DOHH2 (cell line): ENCODE measurements around the gene CLIC4.

Experiments
- H3F3A ChIP-seq: fragments of 200-600 bp; sonication (generic), shearing (Covaris generic); 2 replicates; pipeline ENCODE4 v1.6.0; 2016; ENCODE audit warnings: antibody characterized with exemption, mild to moderate bottlenecking; ENCODE audit not compliant: control insufficient read depth, insufficient read depth
- H3K27ac ChIP-seq: fragments of 200-600 bp; sonication (generic); 2 replicates; pipeline ENCODE4 v1.5.1; 2014; ENCODE audit warnings: low read depth, mild to moderate bottlenecking, low read length, moderate library complexity
- H3K27me3 ChIP-seq: fragments of 200-600 bp; sonication (generic); 2 replicates; pipeline ENCODE4 v1.6.1; 2014; ENCODE audit warnings: mild to moderate bottlenecking, low read length, mixed read lengths; ENCODE audit not compliant: control insufficient read depth
- H3K36me3 ChIP-seq: fragments of 200-600 bp; sonication (generic); 2 replicates; pipeline ENCODE4 v1.6.1; 2014; ENCODE audit warnings: mild to moderate bottlenecking, low read length, moderate library complexity, mixed read lengths; ENCODE audit not compliant: control insufficient read depth
- H3K4me1 ChIP-seq: fragments of 200-600 bp; sonication (generic); 2 replicates; pipeline ENCODE4 v1.6.1; 2014; ENCODE audit warnings: mild to moderate bottlenecking, low read length, mixed read lengths; ENCODE audit not compliant: control insufficient read depth
- H3K4me2 ChIP-seq: fragments of 200-600 bp; sonication (generic); 2 replicates; pipeline ENCODE4 v1.6.0; 2014; ENCODE audit warnings: mild to moderate bottlenecking, low read length, moderate library complexity
- H3K4me3 ChIP-seq: fragments of 200-600 bp; sonication (generic); 2 replicates; pipeline ENCODE4 v1.5.1; 2014; ENCODE audit warnings: mild to moderate bottlenecking, low read length, mixed read lengths
- H3K79me2 ChIP-seq: fragments of 200-600 bp; sonication (generic); 2 replicates; pipeline ENCODE4 v1.6.1; 2014; ENCODE audit warnings: mild to moderate bottlenecking, low read length, mixed read lengths; ENCODE audit not compliant: control insufficient read depth
- H3K9me2 ChIP-seq: fragments of 200-600 bp; sonication (generic); replicated peaks from 2 replicates; pipeline ENCODE4 v1.6.1; 2014; ENCODE audit warnings: mild to moderate bottlenecking, low read length, mixed read lengths; ENCODE audit not compliant: control insufficient read depth
- H3K9me3 ChIP-seq: fragments of 200-600 bp; sonication (generic); 2 replicates; pipeline ENCODE4 v1.6.1; 2014; ENCODE audit warnings: antibody characterized with exemption, low read length, mixed read lengths; ENCODE audit not compliant: control insufficient read depth, insufficient read depth
- H4K20me1 ChIP-seq: fragments of 200-600 bp; sonication (generic); 2 replicates; pipeline ENCODE4 v1.6.0; 2014; ENCODE audit warnings: low read depth, mild to moderate bottlenecking, antibody characterized with exemption, low read length, moderate library complexity; ENCODE audit not compliant: control insufficient read depth, insufficient read depth
- CTCF ChIP-seq: fragments of 200-600 bp; sonication (generic); IDR thresholded peaks from one replicate; pipeline ENCODE4 v1.5.1; 2014; ENCODE audit warnings: antibody characterized with exemption, mild to moderate bottlenecking, low read depth, low read length; ENCODE audit not compliant: poor library complexity, severe bottlenecking
- EZH2phosphoT487 ChIP-seq: fragments of 200-600 bp; sonication (generic); IDR thresholded peaks from 2 replicates; pipeline ENCODE4 v1.6.1; 2017; ENCODE audit warnings: borderline replicate concordance, mild to moderate bottlenecking, antibody characterized with exemption, low read length, moderate library complexity, mixed read lengths

Gene CLIC4

DNA sequence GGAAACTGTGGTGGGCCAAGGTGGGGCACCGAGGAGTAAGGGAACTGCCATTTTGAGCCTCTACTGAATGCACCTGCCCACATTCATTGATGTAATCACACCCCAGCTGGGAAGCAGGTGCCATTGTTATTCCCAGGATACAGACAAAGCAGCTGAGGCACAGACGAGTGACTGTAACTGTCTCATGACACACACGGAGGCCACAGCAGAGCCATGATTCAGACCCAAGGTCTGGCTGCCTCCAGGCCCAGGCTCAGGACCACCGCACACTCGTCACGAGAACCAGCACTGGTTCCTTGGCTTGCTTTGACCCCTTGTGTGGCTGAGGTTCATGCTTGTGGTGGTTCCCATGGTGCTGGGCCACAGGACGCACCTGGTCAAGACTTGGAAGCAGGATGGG, 45.6 kb upstream of the CLIC4 start:
- no peaks in the 10 kb centered on the region for H3K79me2 ChIP-seq
- no peak overlapping the region for H3K27ac ChIP-seq
- no peaks in the 10 kb centered on the region for H3K36me3 ChIP-seq
- TF ChIP-seq CTCF (no peak), EZH2phosphoT487 (no peak)
- no peaks in the 10 kb centered on the region for H3K9me2 ChIP-seq
- H3K4me3 ChIP-seq: no peak overlapping the region
- H3K4me1 ChIP-seq: peaks cover 26% of the 10 kb centered on the region
- H3K9me3 ChIP-seq: peaks cover 4% of the 10 kb centered on the region; the same call in 1 of the 2 replicates
- H3F3A ChIP-seq: no peaks in the 10 kb centered on the region
- H3K27me3 ChIP-seq: no peaks in the 10 kb centered on the region
- H4K20me1 ChIP-seq: no peaks in the 10 kb centered on the region
- H3K4me2 ChIP-seq: no peak overlapping the region

DNA sequence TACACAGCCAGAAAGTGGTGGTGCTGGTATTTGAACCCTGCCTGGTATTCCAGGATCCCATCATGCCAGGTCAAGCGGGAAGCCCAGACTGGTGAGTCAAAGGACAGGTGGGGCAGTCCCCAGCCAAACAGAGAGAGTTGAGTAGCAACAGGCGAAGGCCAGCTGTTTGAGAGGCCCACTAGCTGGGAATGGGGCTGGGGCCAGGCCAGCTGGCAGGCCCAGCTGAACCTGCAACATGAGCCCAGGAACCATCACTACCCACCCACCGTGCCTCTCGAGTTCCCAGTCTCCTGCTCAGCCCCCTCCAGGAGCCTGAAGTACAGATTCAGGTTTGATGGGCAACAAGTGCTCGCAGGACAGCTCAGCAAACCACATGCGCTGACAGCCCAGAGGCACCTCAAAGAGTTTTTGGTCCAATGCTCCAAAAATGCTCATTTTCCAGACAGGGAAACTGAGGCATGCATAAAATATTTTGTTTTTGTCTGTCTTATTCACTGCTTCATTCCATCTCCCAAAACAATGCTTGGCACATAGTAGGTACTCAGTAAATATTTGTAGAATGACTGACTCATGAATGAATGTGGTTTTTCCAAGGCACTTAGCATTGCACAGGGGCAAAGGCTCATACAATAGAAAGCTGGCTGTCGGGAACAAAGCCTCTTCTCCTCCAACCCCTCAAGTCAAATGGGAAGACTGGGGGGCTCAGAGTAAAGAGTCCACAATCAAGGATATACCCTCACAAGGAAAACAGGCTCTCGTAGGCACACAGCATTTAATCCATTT, 42.5 kb upstream of the CLIC4 start:
- no peaks in the 10 kb centered on the region for H3K27me3 ChIP-seq
- no peaks in the 10 kb centered on the region for H3K9me2 ChIP-seq
- no peak overlapping the region for H3K4me3 ChIP-seq
- no peaks in the 10 kb centered on the region for H3K36me3 ChIP-seq
- H4K20me1 ChIP-seq: no peaks in the 10 kb centered on the region
- H3F3A ChIP-seq: no peaks in the 10 kb centered on the region
- no peak overlapping the region for H3K4me2 ChIP-seq
- no peak for TF ChIP-seq CTCF
- no peak for TF ChIP-seq EZH2phosphoT487
- H3K9me3 ChIP-seq: peaks cover 4% of the 10 kb centered on the region; the same call in 1 of the 2 replicates
- no peaks in the 10 kb centered on the region for H3K79me2 ChIP-seq
- peaks cover 13% of the 10 kb centered on the region for H3K4me1 ChIP-seq
- no peak overlapping the region for H3K27ac ChIP-seq

DNA sequence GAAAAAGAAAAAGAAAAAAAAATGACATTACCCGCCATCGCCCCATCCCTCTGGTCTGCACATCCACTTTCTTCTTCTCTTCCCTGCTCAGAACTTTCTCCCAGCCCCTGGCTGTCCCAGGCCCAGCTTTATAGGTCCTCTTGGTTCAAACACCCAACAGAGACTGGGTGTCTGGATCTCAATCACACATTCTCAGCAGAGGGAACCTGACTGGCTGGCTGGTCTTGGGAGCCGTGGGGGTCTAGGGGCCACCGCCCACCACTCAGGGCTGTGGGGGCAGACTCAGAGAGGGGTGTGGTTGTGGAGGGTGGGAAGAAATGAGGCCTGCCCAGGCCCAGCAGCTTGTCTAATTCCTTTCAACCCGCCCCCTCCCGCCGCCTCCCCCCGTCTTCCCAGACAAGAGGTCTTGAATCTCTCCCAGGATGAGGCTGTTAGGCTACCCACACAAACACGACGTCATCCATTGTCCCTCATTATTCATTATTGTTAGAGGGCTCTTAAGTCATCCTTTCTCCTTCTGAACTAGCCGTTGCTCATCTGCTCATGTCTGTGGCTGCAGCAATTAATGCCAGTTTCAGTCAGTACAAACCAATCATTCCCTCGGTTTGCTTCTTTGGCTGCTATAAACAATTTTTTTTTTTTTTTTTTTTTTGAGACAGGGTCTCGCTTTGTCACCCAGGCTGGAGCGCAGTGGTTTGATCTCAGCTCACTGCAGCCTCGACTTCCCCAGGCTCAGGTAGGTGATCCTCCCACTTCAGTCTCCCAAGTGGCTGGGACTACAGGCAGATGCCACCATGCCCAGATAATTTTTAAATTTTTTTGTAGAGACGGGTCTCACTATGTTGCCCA, 40.6 kb upstream of the CLIC4 start:
- H3K27me3 ChIP-seq: no peaks in the 10 kb centered on the region
- H3K36me3 ChIP-seq: no peaks in the 10 kb centered on the region
- H3K4me2 ChIP-seq: peak overlapping the region; percentile 49
- no peaks in the 10 kb centered on the region for H4K20me1 ChIP-seq
- H3K27ac ChIP-seq: no peak overlapping the region
- TF ChIP-seq EZH2phosphoT487: no peak
- no peak for TF ChIP-seq CTCF
- H3F3A ChIP-seq: no peaks in the 10 kb centered on the region; the same call in 1 of the 2 replicates
- H3K79me2 ChIP-seq: no peaks in the 10 kb centered on the region
- peaks cover 18% of the 10 kb centered on the region for H3K4me1 ChIP-seq
- H3K9me2 ChIP-seq: no peaks in the 10 kb centered on the region
- H3K9me3 ChIP-seq: no peaks in the 10 kb centered on the region
- peak overlapping the region; percentile 34 for H3K4me3 ChIP-seq
